ENCODE data around the gene ARHGEF38.
"Not testable (repeated sequence)": the region's sequence is repeated elsewhere in the genome, so short reads cannot be mapped to it uniquely, and the experiment has no call there.

ARHGEF38 gene

GRCh38 chr4:105715692-105716278, 163.4 kb downstream of the ARHGEF38 start:
- DNase-seq = no peak

GRCh38 chr4:105719204-105719603, 166.8 kb downstream of the ARHGEF38 start:
- DNase-seq = no peak

- DNase-seq = no peak
Observed at GRCh38 chr4:105725623-105726022, 173.2 kb downstream of the ARHGEF38 start.

GRCh38 chr4:105729895-105730294, 177.5 kb downstream of the ARHGEF38 start:
- DNase-seq = not testable (repeated sequence)

All from stimulated activated CD4-positive, alpha-beta T cell treated with anti-CD3 and anti-CD28 coated beads, Interleukin-4, amount 100 ng/mL, for 1 hour (primary cell).